GM12891 (cell line): ENCODE results near the gene ZNF230.

Source experiments
- POLR2A ChIP-seq: IDR thresholded peaks from 2 replicates; pipeline ENCODE4 v1.6.1; 2011; ENCODE audit warnings: low read depth, low read length, control low read depth
- POLR2AphosphoS5 ChIP-seq: IDR thresholded peaks from 2 replicates; pipeline ENCODE4 v1.6.1; 2011; ENCODE audit warnings: low read depth, low read length, control low read depth
- SPI1 ChIP-seq: IDR thresholded peaks from 2 replicates; pipeline ENCODE4 v1.6.1; 2011; ENCODE audit warnings: low read depth, low read length, control low read depth
- TAF1 ChIP-seq: IDR thresholded peaks from 2 replicates; pipeline ENCODE4 v1.6.1; 2011; ENCODE audit warnings: low read depth, low read length, control low read depth

- TF ChIP-seq POLR2AphosphoS5 (no peak), SPI1 (no peak), POLR2A (no peak), TAF1 (no peak)
These were observed 18.1 kb upstream of the ZNF230 start for GRCh38 chr19:43984687-43985000.
